AML-193 (cell line): Measurements from ENCODE around the gene SERGEF.
"Not testable (repeated sequence)": the region's sequence is repeated elsewhere in the genome, so short reads cannot be mapped to it uniquely, and the experiment has no call there.

Experiments
- DNase-seq, 2 experiments: peaks; one replicate each; lab custom pipeline; 2025; lab: John Stamatoyannopoulos, UW

The SERGEF gene

DNA sequence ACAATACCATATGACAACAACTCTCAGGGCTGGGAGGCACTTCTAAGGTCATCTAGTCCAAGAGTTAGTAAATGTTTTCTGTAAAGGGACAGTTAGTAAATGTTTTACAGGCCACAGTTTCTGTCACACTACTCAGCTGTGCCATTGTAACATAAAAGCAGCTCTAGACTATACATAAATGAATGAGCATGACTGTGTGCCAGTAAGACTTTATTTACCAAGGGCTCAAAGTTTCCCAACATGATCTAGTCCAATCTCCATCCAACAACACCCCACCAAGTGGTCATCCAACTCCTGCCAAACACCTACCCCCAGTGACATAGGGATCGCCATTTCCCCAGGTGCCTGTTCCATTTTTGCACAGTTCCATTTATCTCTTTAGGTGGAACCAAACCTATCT is 12.1 kb downstream of the SERGEF start:
- DNase-seq: no peak

GRCh38 chr11:18000128-18000527 is 12.7 kb downstream of the SERGEF start:
- not testable (repeated sequence) for DNase-seq

GRCh38 chr11:17992916-17993315 is 19.9 kb downstream of the SERGEF start:
- DNase-seq: no peak

GRCh38 chr11:17991783-17992433 is 20.9 kb downstream of the SERGEF start:
- peak; percentile 54 to 58 for DNase-seq

- DNase-seq: no peak
Measured at GRCh38 chr11:17989306-17989705, 23.5 kb downstream of the SERGEF start.

- no peak for DNase-seq
Measured at GRCh38 chr11:17988465-17988864, 24.4 kb downstream of the SERGEF start.

DNA sequence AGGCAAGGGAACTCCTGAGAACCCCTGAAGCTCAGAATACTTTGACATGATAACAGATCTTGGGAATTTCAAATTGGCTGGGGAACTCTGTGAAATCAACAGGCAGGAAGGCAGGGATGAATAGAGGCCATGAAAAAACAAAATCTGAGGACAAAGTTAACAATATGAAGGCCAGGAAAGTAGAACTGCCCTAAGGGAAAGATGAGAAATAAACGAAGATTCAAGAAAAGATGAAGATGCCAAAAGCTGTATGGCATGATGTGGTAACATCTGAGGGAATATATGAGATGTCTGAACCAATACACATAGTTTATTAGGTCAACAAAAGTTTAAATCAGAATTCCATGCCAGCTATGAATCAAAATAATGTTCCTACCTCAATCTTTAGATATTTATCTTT is 25.0 kb downstream of the SERGEF start:
- DNase-seq: no peak

DNA sequence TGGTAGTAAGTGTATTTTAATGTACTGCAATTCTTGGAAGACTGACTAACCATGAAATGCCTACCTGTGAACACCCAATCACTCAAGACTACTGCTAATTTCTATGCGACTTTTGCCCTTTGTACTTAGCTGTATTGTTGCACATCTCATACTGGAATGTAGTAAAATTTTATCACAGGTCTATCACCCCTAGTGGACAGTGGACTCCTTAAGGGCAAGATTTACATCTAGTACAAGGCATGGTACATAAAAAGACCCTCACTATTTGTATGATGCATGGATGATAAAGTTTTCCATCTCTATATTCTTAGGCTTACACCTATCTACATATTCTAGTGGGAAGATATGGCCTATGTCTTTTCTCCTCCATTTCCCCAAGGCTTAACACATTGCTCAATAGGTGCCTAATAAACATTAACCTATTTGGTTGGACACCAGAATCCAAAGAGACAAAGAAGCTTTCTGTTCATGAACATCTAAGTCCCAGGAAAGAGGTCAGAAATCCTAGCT is 26.1 kb downstream of the SERGEF start:
- DNase-seq: no peak

DNA sequence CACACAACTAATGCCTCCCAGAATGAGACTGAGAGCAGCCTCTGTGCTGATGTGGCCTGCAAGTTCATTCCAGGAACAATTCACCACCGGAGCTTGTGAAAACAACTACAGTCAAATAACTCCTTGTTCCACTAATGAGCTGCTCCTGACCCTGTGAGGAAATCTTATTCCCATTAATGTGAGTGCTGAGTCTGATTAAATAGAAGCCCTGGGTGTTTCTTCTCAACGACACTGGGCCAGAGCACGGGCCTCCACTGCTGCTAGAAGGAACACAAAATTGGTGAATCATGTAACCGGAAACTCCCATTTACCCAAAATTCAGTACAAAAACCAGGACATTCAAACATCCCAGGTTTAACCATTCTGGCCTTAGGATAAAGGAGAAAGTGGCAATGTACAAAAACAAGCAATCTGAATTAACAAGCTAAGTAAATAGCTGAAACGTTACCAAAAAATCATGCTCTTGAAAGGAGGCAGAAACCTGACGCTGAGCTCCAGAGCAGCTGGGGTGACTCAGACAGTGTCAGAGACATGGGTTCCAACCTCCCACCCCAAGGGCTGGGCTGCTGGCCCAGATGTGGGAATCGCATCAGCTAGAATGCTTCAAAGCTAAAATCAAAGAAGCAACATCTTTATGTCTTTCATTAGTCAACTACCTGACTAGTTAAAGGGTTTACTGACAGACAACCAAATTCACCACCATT is 26.7 kb downstream of the SERGEF start:
- no peak for DNase-seq

GRCh38 chr11:17985517-17985916 is 27.3 kb downstream of the SERGEF start:
- DNase-seq: no peak

DNA sequence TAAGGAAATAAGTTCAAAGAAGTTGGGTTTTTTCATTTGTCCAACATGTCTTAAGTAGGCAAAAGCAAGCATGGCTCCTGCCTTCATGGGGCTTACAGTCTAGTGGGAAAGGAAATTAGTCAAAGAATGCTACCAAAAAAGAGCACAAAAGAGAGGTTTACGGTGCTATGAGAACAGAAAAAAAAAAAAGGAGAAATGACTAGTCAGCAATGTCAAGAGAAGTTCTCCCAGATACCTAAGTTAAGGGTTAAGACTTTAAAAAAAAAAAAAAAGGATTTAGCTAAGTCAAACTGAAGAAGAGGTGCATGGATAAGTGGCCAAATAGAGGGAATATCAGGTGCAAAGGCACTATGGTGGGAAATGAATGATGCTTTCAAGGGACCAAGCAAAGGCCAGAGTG is 29.3 kb downstream of the SERGEF start:
- no peak for DNase-seq

DNA sequence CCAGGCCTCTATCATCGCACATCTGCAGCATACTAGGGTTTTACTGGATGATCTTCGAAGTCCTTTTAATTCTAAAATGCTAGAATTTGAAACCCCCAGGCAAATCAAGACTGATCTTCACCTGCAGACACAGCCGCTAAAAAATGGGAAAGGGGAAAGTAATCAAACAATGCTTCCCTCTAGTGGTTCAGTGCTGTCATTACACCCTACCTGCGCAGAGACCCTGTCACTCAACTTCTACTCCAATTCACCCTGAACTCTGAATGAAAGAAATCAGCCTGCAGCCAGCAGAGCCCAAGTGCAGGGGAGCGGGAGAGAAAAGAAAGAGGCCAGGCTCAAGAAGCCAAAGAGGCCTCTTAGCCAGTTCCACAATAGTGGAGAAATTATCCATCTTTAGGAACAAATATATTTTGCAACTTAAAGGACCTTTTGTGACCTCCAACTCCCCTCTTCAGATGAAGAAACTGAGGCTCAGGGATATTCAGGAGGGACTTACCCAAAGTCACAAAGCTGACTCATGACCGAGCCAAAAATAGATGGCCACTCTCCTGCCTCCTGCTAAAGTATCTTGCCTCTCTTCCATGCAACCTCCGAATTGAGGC is 33.0 kb downstream of the SERGEF start:
- peak; percentile 14 to 16 for DNase-seq

GRCh38 chr11:17978553-17979287 is 34.1 kb downstream of the SERGEF start:
- peak; percentile 14 to 45 for DNase-seq

GRCh38 chr11:17976651-17977050 is 36.2 kb downstream of the SERGEF start:
- no peak for DNase-seq

- no peak for DNase-seq
Measured at GRCh38 chr11:17974246-17974645, 38.6 kb downstream of the SERGEF start.

- DNase-seq: peak; percentile 8
Measured at GRCh38 chr11:17972987-17973386, 39.9 kb downstream of the SERGEF start.

DNA sequence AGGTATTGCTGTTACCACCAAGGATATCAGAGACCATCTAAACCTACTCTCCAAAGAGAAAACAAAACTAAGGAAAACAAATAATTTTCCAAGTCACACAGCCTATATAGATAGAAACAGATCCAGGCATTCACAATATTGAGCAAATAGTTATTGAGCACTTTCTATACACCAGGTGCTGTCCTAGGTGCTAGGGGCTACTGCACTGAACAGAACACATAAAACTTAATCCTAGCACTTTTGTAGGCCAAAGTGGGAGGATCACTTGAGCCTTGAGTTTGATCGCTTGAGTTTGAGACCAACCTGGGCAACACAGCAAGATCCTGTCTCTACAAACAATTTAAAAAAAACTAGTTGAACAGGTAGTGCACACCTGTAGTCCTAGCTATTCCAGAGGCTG is 44.6 kb downstream of the SERGEF start:
- DNase-seq: no peak

DNA sequence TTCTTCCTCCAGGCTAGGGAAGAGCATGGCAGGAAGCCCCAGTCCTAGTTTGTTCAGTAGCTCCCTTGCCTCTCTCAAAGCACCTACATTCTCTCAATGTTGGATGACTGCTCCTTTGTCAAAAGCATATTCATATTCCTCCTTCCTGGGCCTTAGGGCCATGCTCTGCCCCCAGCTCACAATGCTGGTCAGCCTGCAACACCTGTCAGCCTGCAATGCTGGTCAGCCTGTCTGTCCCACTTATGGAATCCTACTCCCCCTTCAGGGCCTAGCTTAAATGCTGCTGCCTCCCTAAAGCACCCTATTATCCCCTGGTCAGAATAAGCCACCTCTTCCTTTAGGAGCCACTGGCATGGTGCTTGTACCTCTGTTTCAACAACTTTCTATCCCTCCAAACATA is 45.2 kb downstream of the SERGEF start:
- no peak for DNase-seq

DNA sequence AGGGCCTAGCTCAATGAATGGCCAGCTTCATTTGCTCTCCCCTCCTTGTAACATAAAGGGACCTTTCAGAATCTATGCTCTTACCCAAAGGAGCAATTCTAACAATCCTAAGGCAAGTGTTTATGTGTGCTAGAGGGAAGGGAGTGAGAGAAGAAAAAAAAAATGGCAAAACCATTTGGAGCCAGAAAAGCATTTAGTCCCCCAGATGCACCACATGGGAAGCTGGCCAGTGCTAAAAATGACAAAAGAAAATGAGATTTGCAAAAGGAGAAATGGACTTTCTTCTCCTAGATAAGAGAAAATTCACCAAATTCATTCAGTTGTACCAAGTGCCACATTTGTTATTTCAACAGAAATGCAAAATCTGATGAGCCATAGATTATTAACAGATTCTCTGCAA is 52.8 kb downstream of the SERGEF start:
- no peak for DNase-seq

DNA sequence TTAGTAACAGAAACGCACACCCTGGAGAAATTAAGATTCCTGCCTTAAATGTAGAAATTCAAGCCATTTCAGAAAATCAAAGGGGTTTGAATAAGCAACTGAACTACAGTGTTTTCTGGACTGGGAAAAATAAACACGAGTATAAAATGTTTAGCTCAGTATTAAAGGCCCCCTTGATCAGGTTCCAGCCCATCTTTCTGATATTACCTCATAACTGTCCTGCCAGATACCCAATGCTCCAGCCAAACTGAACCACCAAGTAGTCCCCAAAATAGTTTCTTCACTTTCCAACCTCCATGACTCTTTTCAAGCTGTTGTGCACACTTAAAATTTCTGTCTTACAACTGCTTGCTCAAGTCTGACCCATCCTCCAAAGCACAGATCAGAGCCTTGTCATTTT is 54.4 kb downstream of the SERGEF start:
- DNase-seq: no peak

DNA sequence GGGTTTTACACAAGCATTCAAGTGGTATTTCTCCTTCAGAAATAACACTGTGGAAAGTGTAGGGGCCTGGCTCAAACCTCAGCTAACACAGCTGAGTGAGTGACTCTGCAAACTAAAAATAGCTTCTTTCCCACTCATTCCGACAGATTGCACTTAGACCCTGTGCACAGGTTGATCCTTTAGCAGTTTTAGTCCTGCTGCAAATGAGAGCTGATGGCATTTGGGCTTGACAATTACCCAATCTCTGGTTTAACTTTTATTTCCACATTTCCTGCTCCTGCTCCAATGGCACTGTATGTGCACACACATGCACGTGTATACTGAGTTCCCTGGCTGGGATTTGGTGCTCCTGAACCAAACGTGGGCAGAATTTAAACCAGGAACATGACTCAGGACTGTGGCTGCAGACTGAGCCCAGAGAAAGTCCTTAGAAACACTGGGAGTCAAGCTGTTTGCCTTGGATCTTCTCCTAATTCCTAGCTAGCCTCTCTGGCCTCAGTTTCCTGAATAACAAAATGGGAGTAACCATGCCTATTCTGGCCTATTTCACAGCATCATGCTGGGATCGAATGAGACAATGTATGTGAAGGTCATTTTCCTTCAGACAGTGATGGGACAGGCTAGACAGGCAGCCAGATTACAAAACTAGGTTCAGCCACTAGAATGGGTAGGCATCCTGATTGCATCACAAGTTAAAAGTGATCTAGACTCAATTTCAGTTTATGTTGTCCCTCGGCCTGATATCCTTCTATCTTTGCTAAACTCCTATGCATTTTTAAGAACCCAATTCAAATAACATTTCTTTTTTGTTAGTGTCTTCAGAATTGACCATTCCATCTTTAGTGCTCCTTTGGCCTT is 58.2 kb downstream of the SERGEF start:
- DNase-seq: peak; percentile 17 to 35

DNA sequence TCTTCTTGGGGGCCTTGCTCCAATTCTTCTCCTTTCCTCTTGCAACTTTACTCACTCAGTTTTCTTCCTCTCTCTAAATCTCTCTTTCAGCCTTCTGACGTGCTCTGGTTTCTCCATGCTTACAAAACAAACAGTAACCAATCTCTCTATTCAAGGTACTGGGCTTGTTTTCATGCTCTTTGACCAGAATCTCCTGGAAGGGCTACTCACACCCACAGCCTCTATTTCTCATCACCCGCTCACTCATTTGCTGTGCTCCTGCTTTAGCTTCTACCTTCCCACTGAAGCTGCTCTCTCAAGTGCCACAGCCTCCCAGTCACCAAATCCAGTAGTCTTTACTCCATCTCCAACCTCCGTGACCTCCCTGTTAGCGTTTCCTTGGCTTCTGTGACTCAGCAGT is 60.4 kb downstream of the SERGEF start:
- DNase-seq: no peak
